SU-DHL-6 (cell line): ENCODE data around the gene EPHB6.

ENCODE experiments used
- H2AFZ ChIP-seq: fragments of 200-600 bp; sonication (generic); 2 replicates; pipeline ENCODE4 v1.6.1; 2014; ENCODE audit warnings: low read depth, mild to moderate bottlenecking, moderate library complexity, mixed read lengths, antibody characterized with exemption, low read length; ENCODE audit not compliant: severe bottlenecking
- H3F3A ChIP-seq: fragments of 200-600 bp; shearing (Covaris generic); 2 replicates; pipeline ENCODE4 v1.6.0; 2016; ENCODE audit warnings: antibody characterized with exemption, mild to moderate bottlenecking; ENCODE audit not compliant: insufficient read depth
- H3K27ac ChIP-seq: fragments of 200-600 bp; sonication (generic); 2 replicates; pipeline ENCODE4 v1.5.1; 2016; ENCODE audit warnings: low read depth, mild to moderate bottlenecking, low read length, moderate library complexity, mixed read lengths
- H3K27me3 ChIP-seq: fragments of 200-600 bp; sonication (generic), shearing (Covaris generic); 2 replicates; pipeline ENCODE4 v1.6.0; 2014; ENCODE audit warnings: mild to moderate bottlenecking, low read length
- H3K36me3 ChIP-seq: fragments of 200-600 bp; sonication (generic); 2 replicates; pipeline ENCODE4 v1.6.1; 2014; ENCODE audit warnings: mild to moderate bottlenecking, low read length, mixed read lengths
- H3K4me2 ChIP-seq: fragments of 300-600, 200-600 bp; shearing (Covaris generic), sonication (generic); 2 replicates; pipeline ENCODE4 v1.6.0; 2014; ENCODE audit warnings: low read length, low read depth, mild to moderate bottlenecking; ENCODE audit not compliant: poor library complexity, severe bottlenecking
- H3K4me3 ChIP-seq: fragments of 200-600 bp; sonication (generic); 2 replicates; pipeline ENCODE4 v1.5.1; 2014; ENCODE audit warnings: antibody characterized with exemption, low read length, mild to moderate bottlenecking, mixed read lengths; ENCODE audit not compliant: insufficient read depth, poor library complexity, severe bottlenecking
- H3K79me2 ChIP-seq: fragments of 200-600 bp; sonication (generic); 2 replicates; pipeline ENCODE4 v1.6.1; 2014; ENCODE audit warnings: mild to moderate bottlenecking, low read length, moderate library complexity; ENCODE audit not compliant: insufficient read depth
- H3K9ac ChIP-seq: fragments of 200-600 bp; sonication (generic); 2 replicates; pipeline ENCODE4 v1.7.0; 2014; ENCODE audit warnings: mild to moderate bottlenecking, low read length
- H3K9me2 ChIP-seq: fragments of 200-600 bp; sonication (generic); replicated peaks from 2 replicates; pipeline ENCODE4 v1.6.1; 2014; ENCODE audit warnings: low read length; ENCODE audit not compliant: insufficient read depth
- H3K9me3 ChIP-seq: fragments of 200-600 bp; sonication (generic); 2 replicates; pipeline ENCODE4 v1.6.1; 2014; ENCODE audit warnings: low read length, mixed read lengths; ENCODE audit not compliant: insufficient read depth
- H4K20me1 ChIP-seq: fragments of 200-600 bp; sonication (generic); 2 replicates; pipeline ENCODE4 v1.6.1; 2014; ENCODE audit warnings: low read depth, mild to moderate bottlenecking, antibody characterized with exemption, low read length, moderate library complexity, mixed read lengths
- EZH2phosphoT487 ChIP-seq: fragments of 200-600 bp; sonication (generic), shearing (Covaris generic); conservative IDR thresholded peaks from 2 replicates; pipeline ENCODE4 v1.6.1; 2018; ENCODE audit warnings: mild to moderate bottlenecking, antibody characterized with exemption, low read length, moderate library complexity, mixed read lengths
- TF ChIP-seq, protein P1 (sequence below): fragments of 200-600 bp; sonication (generic); IDR thresholded peaks from one replicate; pipeline ENCODE4 v1.5.1; 2017; ENCODE audit warnings: antibody characterized with exemption, mild to moderate bottlenecking, low read length, moderate library complexity; ENCODE audit not compliant: insufficient read depth, poor library complexity, severe bottlenecking

The EPHB6 gene

DNA sequence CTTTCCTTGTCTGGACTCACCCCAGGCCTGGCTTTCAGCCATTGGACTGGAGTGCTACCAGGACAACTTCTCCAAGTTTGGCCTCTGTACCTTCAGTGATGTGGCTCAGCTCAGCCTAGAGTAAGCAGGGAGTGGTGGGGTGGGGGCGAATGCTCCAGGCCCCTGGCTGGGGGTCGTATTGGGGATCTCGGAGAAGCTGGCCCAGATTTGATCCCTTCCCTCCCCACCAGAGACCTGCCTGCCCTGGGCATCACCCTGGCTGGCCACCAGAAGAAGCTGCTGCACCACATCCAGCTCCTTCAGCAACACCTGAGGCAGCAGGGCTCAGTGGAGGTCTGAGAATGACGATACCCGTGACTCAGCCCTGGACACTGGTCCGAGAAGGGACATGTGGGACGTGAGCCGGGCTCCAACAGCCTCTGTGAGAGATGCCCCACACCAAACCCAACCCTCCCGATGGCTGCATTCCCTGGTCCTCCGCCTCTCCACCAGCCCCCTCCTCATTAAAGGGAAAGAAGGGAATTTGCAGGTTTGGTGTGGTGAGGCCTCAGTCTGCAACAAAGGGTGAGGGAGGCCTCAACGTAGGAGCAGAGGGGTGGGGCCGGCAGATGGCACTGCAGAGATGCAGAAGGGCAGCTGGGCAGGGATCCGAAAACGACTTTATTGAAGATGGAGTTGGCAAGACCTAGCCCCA is 15.8 kb downstream of the EPHB6 start:
- Histone ChIP-seq H2AFZ (no peak overlapping the region), H3K9me2 (no peaks in the 10 kb centered on the region), H3F3A (no peaks in the 10 kb centered on the region), H3K4me2 (no peak overlapping the region), H3K4me3 (no peak overlapping the region), H4K20me1 (no peaks in the 10 kb centered on the region), H3K9me3 (no peaks in the 10 kb centered on the region), H3K9ac (no peak overlapping the region), H3K27ac (no peak overlapping the region), H3K79me2 (no peaks in the 10 kb centered on the region), H3K27me3 (no peaks in the 10 kb centered on the region), H3K36me3 (no peaks in the 10 kb centered on the region)
- TF ChIP-seq EZH2phosphoT487: no peak
- TF ChIP-seq, protein P1, sequence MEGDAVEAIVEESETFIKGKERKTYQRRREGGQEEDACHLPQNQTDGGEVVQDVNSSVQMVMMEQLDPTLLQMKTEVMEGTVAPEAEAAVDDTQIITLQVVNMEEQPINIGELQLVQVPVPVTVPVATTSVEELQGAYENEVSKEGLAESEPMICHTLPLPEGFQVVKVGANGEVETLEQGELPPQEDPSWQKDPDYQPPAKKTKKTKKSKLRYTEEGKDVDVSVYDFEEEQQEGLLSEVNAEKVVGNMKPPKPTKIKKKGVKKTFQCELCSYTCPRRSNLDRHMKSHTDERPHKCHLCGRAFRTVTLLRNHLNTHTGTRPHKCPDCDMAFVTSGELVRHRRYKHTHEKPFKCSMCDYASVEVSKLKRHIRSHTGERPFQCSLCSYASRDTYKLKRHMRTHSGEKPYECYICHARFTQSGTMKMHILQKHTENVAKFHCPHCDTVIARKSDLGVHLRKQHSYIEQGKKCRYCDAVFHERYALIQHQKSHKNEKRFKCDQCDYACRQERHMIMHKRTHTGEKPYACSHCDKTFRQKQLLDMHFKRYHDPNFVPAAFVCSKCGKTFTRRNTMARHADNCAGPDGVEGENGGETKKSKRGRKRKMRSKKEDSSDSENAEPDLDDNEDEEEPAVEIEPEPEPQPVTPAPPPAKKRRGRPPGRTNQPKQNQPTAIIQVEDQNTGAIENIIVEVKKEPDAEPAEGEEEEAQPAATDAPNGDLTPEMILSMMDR: no peak

- Histone ChIP-seq H3F3A (no peaks in the 10 kb centered on the region), H3K27ac (no peak overlapping the region), H3K4me3 (no peak overlapping the region), H4K20me1 (no peaks in the 10 kb centered on the region), H3K4me2 (no peak overlapping the region), H2AFZ (no peak overlapping the region), H3K36me3 (no peaks in the 10 kb centered on the region), H3K9ac (no peak overlapping the region), H3K79me2 (no peaks in the 10 kb centered on the region), H3K9me3 (no peaks in the 10 kb centered on the region), H3K9me2 (no peaks in the 10 kb centered on the region), H3K27me3 (no peaks in the 10 kb centered on the region)
- TF ChIP-seq, protein P1: no peak
- no peak for TF ChIP-seq EZH2phosphoT487
Observed at GRCh38 chr7:142871260-142872105, 16.6 kb downstream of the EPHB6 start.

DNA sequence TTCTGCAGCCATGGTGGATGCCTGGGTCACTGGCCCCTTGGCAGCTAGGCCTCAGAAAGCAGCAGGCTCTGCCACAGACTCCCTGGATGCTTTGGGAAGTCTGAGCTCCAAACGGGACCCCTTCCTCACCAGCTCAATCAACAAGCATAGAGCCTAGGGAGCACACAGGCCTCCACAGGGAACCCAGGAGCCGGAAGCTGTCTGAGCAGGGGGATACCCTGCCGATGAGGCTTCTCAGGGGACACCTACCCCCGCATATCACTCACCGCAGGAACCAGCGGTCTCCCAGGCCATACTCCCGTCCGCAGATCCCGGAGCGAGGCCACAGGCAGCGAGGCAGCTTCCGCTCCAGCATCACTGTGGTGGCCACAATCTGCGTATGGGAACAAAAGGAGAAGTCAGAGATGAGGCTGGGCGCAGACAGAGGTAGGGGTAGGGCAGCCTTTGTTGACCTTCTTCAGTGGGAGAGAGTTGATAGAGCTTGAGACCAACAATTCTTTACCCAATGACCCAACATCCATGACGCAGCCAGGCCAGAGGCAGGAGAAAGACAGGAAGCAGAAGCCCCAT is 17.3 kb downstream of the EPHB6 start:
- Histone ChIP-seq H3K4me3 (no peak overlapping the region), H3K79me2 (no peaks in the 10 kb centered on the region), H3K27me3 (no peaks in the 10 kb centered on the region), H2AFZ (no peak overlapping the region), H3K9ac (no peak overlapping the region), H3K27ac (no peak overlapping the region), H4K20me1 (no peaks in the 10 kb centered on the region), H3K4me2 (no peak overlapping the region), H3K36me3 (no peaks in the 10 kb centered on the region), H3K9me3 (no peaks in the 10 kb centered on the region), H3F3A (no peaks in the 10 kb centered on the region), H3K9me2 (no peaks in the 10 kb centered on the region)
- TF ChIP-seq EZH2phosphoT487: no peak
- TF ChIP-seq, protein P1: no peak
